DOHH2 (cell line): ENCODE measurements around the gene FIZ1.

Experiments used
- EZH2phosphoT487 ChIP-seq: fragments of 200-600 bp; sonication (generic); IDR thresholded peaks from 2 replicates; pipeline ENCODE4 v1.6.1; 2017; ENCODE audit warnings: borderline replicate concordance, mild to moderate bottlenecking, antibody characterized with exemption, low read length, moderate library complexity, mixed read lengths
- TF ChIP-seq, protein P1 (sequence below): fragments of 200-600 bp; sonication (generic); IDR thresholded peaks from one replicate; pipeline ENCODE4 v1.5.1; 2014; ENCODE audit warnings: antibody characterized with exemption, mild to moderate bottlenecking, low read depth, low read length; ENCODE audit not compliant: poor library complexity, severe bottlenecking

DNA sequence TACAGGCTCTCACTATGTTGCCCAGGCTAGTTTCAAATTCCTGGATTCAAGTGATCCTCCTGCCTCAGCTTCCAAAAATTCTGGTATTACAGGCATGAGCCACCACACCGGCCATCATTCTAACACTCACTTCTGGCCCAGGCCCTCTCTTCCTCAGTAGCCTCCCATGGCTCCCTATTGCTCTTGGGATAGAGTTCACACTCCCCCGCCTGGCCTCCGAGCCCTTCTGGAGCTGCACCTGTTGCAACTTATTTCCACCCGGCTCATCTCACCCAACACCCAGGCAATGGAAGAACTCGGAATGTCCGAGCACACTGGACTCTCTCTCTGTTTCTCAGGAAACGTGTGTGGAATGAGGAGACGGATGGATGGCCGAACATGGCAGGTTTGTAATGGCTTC is 45.0 kb downstream of the FIZ1 start:
- TF ChIP-seq, protein P1, sequence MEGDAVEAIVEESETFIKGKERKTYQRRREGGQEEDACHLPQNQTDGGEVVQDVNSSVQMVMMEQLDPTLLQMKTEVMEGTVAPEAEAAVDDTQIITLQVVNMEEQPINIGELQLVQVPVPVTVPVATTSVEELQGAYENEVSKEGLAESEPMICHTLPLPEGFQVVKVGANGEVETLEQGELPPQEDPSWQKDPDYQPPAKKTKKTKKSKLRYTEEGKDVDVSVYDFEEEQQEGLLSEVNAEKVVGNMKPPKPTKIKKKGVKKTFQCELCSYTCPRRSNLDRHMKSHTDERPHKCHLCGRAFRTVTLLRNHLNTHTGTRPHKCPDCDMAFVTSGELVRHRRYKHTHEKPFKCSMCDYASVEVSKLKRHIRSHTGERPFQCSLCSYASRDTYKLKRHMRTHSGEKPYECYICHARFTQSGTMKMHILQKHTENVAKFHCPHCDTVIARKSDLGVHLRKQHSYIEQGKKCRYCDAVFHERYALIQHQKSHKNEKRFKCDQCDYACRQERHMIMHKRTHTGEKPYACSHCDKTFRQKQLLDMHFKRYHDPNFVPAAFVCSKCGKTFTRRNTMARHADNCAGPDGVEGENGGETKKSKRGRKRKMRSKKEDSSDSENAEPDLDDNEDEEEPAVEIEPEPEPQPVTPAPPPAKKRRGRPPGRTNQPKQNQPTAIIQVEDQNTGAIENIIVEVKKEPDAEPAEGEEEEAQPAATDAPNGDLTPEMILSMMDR, result no peak
- no peak for TF ChIP-seq EZH2phosphoT487
